Parathyroid adenoma (tissue), 2 donors: Measurements from ENCODE around the gene ANKFY1.

Experiments used
- H2AFZ ChIP-seq: fragments of 300-600 bp; sonication (generic); one replicate; pipeline ENCODE4 v1.7.0; 2017; ENCODE audit warnings: antibody characterized with exemption, mild to moderate bottlenecking
- H3K27ac ChIP-seq: fragments of 300-600 bp; sonication (generic); one replicate; pipeline ENCODE4 v1.7.0; 2017
- H3K27me3 ChIP-seq: fragments of 300-600 bp; sonication (generic); one replicate; pipeline ENCODE4 v1.7.0; 2017; ENCODE audit warnings: low read length; ENCODE audit not compliant: control insufficient read depth, insufficient read depth
- H3K36me3 ChIP-seq: fragments of 300-600 bp; sonication (generic); one replicate; pipeline ENCODE4 v1.7.0; 2017; ENCODE audit warnings: low read length; ENCODE audit not compliant: control insufficient read depth, insufficient read depth
- H3K4me1 ChIP-seq: fragments of 300-600 bp; sonication (generic); one replicate; pipeline ENCODE4 v1.7.0; 2017; ENCODE audit warnings: control low read depth
- H3K4me2 ChIP-seq: fragments of 300-600 bp; sonication (generic); one replicate; pipeline ENCODE4 v1.7.0; 2017; ENCODE audit warnings: low read length
- H3K4me3 ChIP-seq: fragments of 300-600 bp; sonication (generic); one replicate; pipeline ENCODE4 v1.7.0; 2017; ENCODE audit warnings: low read depth, low read length
- H3K79me2 ChIP-seq: fragments of 300-600 bp; sonication (generic); one replicate; pipeline ENCODE4 v1.7.0; 2017; ENCODE audit warnings: control low read depth
- H3K9ac ChIP-seq: fragments of 300-600 bp; sonication (generic); one replicate; pipeline ENCODE4 v1.7.0; 2017; ENCODE audit warnings: mild to moderate bottlenecking
- H3K9me3 ChIP-seq: fragments of 300-600 bp; sonication (generic); one replicate; pipeline ENCODE4 v1.7.0; 2017; ENCODE audit warnings: low read length; ENCODE audit not compliant: control insufficient read depth
- TF ChIP-seq, protein P1 (sequence below): fragments of 300-600 bp; sonication (generic); IDR thresholded peaks from one replicate; pipeline ENCODE4 v1.7.0; 2017; ENCODE audit warnings: antibody characterized with exemption, mild to moderate bottlenecking
- donor health status: primary hyperparathyroidism.

Gene ANKFY1

DNA sequence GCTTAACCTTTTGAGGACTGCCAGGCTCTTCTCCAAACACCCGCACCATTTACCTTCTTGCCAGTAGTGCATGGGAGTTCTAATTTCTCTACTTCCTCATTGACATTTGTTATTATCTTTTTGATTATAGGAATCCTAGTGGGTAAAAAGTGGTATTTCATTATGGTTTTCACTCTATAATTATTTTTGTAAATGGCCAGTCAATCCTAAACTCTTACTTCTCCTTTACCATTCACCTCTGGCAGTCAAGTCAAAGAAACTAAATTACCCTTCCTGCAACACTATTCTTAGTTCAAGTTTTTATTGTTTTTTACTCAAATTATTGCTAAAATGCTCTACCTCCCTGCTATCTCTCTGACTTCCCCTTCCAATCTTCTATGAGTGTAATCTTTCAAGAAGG is 29.8 kb upstream of the ANKFY1 start:
- no peak overlapping the region for H3K27ac ChIP-seq
- TF ChIP-seq, protein P1, sequence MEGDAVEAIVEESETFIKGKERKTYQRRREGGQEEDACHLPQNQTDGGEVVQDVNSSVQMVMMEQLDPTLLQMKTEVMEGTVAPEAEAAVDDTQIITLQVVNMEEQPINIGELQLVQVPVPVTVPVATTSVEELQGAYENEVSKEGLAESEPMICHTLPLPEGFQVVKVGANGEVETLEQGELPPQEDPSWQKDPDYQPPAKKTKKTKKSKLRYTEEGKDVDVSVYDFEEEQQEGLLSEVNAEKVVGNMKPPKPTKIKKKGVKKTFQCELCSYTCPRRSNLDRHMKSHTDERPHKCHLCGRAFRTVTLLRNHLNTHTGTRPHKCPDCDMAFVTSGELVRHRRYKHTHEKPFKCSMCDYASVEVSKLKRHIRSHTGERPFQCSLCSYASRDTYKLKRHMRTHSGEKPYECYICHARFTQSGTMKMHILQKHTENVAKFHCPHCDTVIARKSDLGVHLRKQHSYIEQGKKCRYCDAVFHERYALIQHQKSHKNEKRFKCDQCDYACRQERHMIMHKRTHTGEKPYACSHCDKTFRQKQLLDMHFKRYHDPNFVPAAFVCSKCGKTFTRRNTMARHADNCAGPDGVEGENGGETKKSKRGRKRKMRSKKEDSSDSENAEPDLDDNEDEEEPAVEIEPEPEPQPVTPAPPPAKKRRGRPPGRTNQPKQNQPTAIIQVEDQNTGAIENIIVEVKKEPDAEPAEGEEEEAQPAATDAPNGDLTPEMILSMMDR = no peak
- no peak overlapping the region for H3K9ac ChIP-seq
- H3K27me3 ChIP-seq = no peaks in the 10 kb centered on the region
- H3K4me2 ChIP-seq = no peak overlapping the region
- peaks cover 8% of the 10 kb centered on the region for H3K79me2 ChIP-seq
- no peaks in the 10 kb centered on the region for H3K9me3 ChIP-seq
- no peak overlapping the region for H2AFZ ChIP-seq
- no peak overlapping the region for H3K4me3 ChIP-seq
- no peaks in the 10 kb centered on the region for H3K36me3 ChIP-seq
- no peaks in the 10 kb centered on the region for H3K4me1 ChIP-seq

- no peaks in the 10 kb centered on the region for H3K79me2 ChIP-seq
- no peak overlapping the region for H2AFZ ChIP-seq
- no peaks in the 10 kb centered on the region for H3K9me3 ChIP-seq
- H3K4me3 ChIP-seq = no peak overlapping the region
- H3K36me3 ChIP-seq = no peaks in the 10 kb centered on the region
- no peak overlapping the region for H3K9ac ChIP-seq
- H3K4me1 ChIP-seq = no peaks in the 10 kb centered on the region
- H3K27ac ChIP-seq = no peak overlapping the region
- H3K27me3 ChIP-seq = no peaks in the 10 kb centered on the region
- H3K4me2 ChIP-seq = no peak overlapping the region
- TF ChIP-seq, protein P1 = no peak
Measured at GRCh38 chr17:4287710-4288109, 23.9 kb upstream of the ANKFY1 start.

DNA sequence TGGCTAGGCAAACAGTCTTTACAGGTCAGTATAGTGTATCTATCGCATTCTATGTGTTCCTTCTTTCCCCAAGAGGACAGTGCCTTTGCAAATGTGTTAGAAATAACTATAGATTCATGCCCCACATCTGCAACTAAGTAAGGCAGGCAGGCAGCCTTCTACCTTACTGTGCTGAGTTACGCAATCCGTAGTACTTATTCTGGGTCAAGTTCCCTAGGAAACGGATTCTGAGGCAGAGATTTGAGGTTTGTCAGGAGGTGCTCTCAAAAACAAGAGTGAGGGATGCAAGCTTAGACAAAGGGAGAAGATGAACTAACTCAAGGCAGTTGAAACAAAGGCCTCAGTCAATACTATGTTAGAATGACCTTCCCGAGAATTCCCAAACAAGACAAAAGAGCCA is 12.7 kb upstream of the ANKFY1 start:
- Histone ChIP-seq H3K4me3 (no peak overlapping the region), H3K36me3 (no peaks in the 10 kb centered on the region), H3K9ac (no peak overlapping the region), H2AFZ (no peak overlapping the region), H3K79me2 (peaks cover 21% of the 10 kb centered on the region), H3K9me3 (no peaks in the 10 kb centered on the region), H3K27me3 (no peaks in the 10 kb centered on the region), H3K4me1 (no peaks in the 10 kb centered on the region), H3K4me2 (no peak overlapping the region), H3K27ac (no peak overlapping the region)
- TF ChIP-seq, protein P1 = no peak

- Histone ChIP-seq H3K36me3 (no peaks in the 10 kb centered on the region), H3K4me3 (no peak overlapping the region), H3K79me2 (peaks cover 19% of the 10 kb centered on the region), H3K4me2 (no peak overlapping the region), H3K9me3 (no peaks in the 10 kb centered on the region), H2AFZ (no peak overlapping the region), H3K27me3 (no peaks in the 10 kb centered on the region), H3K4me1 (no peaks in the 10 kb centered on the region), H3K9ac (no peak overlapping the region), H3K27ac (no peak overlapping the region)
- TF ChIP-seq, protein P1 = no peak
Measured at GRCh38 chr17:4272972-4273368, 9.2 kb upstream of the ANKFY1 start.

GRCh38 chr17:4272213-4272971 is 8.6 kb upstream of the ANKFY1 start:
- H2AFZ ChIP-seq = no peak overlapping the region
- no peak overlapping the region for H3K27ac ChIP-seq
- TF ChIP-seq, protein P1 = no peak
- peaks cover 17% of the 10 kb centered on the region for H3K79me2 ChIP-seq
- H3K9ac ChIP-seq = no peak overlapping the region
- H3K4me1 ChIP-seq = no peaks in the 10 kb centered on the region
- no peaks in the 10 kb centered on the region for H3K36me3 ChIP-seq
- H3K4me3 ChIP-seq = no peak overlapping the region
- no peaks in the 10 kb centered on the region for H3K9me3 ChIP-seq
- no peaks in the 10 kb centered on the region for H3K27me3 ChIP-seq
- H3K4me2 ChIP-seq = no peak overlapping the region
